Measurements from ENCODE around the gene MC1R. TPM values are rescaled to one million over a fixed set of nuclear protein-coding genes. Genes with fewer than 3 reads are reported as not detected.

Gene MC1R
- total and polyA plus RNA-seq, 7 donors: 0.18 to 1.8 (median 0.77) TPM

- H3K27me3 ChIP-seq (ENCODE audit: insufficient read depth in 3 of 3, low read length in 2 of 3): no peaks in the 10 kb centered on the region
- no peak for TF ChIP-seq CTCF (IDR thresholded peaks at IDR 0.05)
- 88 to 95% (median 95%) methylated on average over 6 of the region's 6 CpGs for WGBS, 3 donors
- ATAC-seq (no peak), DNase-seq (no peak)
- no peak overlapping the region for H3K27ac ChIP-seq
- no peaks in the 10 kb centered on the region for H3K9me3 ChIP-seq
- peaks cover 26% of the 10 kb centered on the region for H3K4me1 ChIP-seq
- intact Hi-C loops (cut with DNase I): no loop called here
- H3K4me3 ChIP-seq: no peak overlapping the region
- H3K36me3 ChIP-seq (ENCODE audit: insufficient read depth in 1 of 2, low read depth in 1 of 2): peaks cover 0 to 34% of the 10 kb centered on the region in 2 donors
These were observed 51.2 kb downstream of the MC1R start for GRCh38 chr16:89969741-89970410.

Other genes with a start within 250 kb of the MC1R start
- gene CDK10, start 232.2 kb upstream of the MC1R start, total RNA-seq: 10 to 100 TPM; 23.0 to 33.5 (median 28.7) TPM
- 10 to 100 TPM; 31.5 to 47.8 (median 35.6) TPM for gene CDK10, start 232.2 kb upstream of the MC1R start, polyA plus RNA-seq
- 1 to 10 TPM in 3 of 4 donors, under 1 TPM in 1; 0.56 to 1.8 (median 1.4) TPM for gene SPATA2L, start 217.2 kb upstream of the MC1R start, total RNA-seq
- gene SPATA2L, start 217.2 kb upstream of the MC1R start, polyA plus RNA-seq: 1 to 10 TPM; 1.0 to 5.9 (median 1.3) TPM
- gene VPS9D1, start 198.0 kb upstream of the MC1R start, total RNA-seq: 1 to 10 TPM; 3.7 to 7.0 (median 5.6) TPM
- gene VPS9D1, start 198.0 kb upstream of the MC1R start, polyA plus RNA-seq: 10 to 100 TPM in 1 of 3 donors, 1 to 10 TPM in 2; 4.0 to 10.3 (median 5.2) TPM
- 10 to 100 TPM; 11.5 to 13.6 (median 11.7) TPM for gene ZNF276, start 197.3 kb upstream of the MC1R start, total RNA-seq
- 10 to 100 TPM in 1 of 3 donors, 1 to 10 TPM in 2; 7.6 to 11.1 (median 9.9) TPM for gene ZNF276, start 197.3 kb upstream of the MC1R start, polyA plus RNA-seq
- 1 to 10 TPM in 2 of 4 donors, under 1 TPM in 2; 0.79 to 1.1 (median 0.96) TPM for gene FANCA, start 102.2 kb upstream of the MC1R start, total RNA-seq
- gene FANCA, start 102.2 kb upstream of the MC1R start, polyA plus RNA-seq: 1 to 10 TPM; 2.2 to 3.7 (median 2.3) TPM
- gene SPIRE2, start 90.4 kb upstream of the MC1R start, total RNA-seq: under 1 TPM in 3 of 4 donors, not detected in 1; 0.14 to 0.47 (median 0.22) TPM
- under 1 TPM; 0.18 to 0.48 (median 0.27) TPM for gene SPIRE2, start 90.4 kb upstream of the MC1R start, polyA plus RNA-seq
- 10 to 100 TPM; 57.6 to 93.6 (median 89.8) TPM for gene TCF25, start 45.3 kb upstream of the MC1R start, total RNA-seq
- 10 to 100 TPM; 46.1 to 54.8 (median 50.7) TPM for gene TCF25, start 45.3 kb upstream of the MC1R start, polyA plus RNA-seq
- gene TUBB3, start 4.5 kb downstream of the MC1R start, total RNA-seq: 1 to 10 TPM in 1 of 4 donors, under 1 TPM in 1, not detected in 2; 0.30 to 1.3 TPM
- gene TUBB3, start 4.5 kb downstream of the MC1R start, polyA plus RNA-seq: 1 to 10 TPM in 1 of 3 donors, under 1 TPM in 2; 0.17 to 2.4 (median 0.47) TPM
- gene DEF8, start 29.9 kb downstream of the MC1R start, total RNA-seq: 10 to 100 TPM; 16.2 to 28.5 (median 25.2) TPM
- 10 to 100 TPM; 22.2 to 38.3 (median 25.5) TPM for gene DEF8, start 29.9 kb downstream of the MC1R start, polyA plus RNA-seq
- gene DBNDD1, start 100.6 kb downstream of the MC1R start, total RNA-seq: 10 to 100 TPM; 14.7 to 37.8 (median 20.6) TPM
- gene DBNDD1, start 100.6 kb downstream of the MC1R start, polyA plus RNA-seq: 10 to 100 TPM; 14.1 to 25.4 (median 17.0) TPM
- not detected for gene PRDM7, start 158.5 kb downstream of the MC1R start, total RNA-seq
- gene PRDM7, start 158.5 kb downstream of the MC1R start, polyA plus RNA-seq: not detected

All from psoas muscle (tissue), 8 donors.